Measurements from ENCODE around the gene CDH5. TPM values are rescaled to one million over a fixed set of nuclear protein-coding genes. Genes with fewer than 3 reads are reported as not detected.
"Not testable (repeated sequence)": the region's sequence is repeated elsewhere in the genome, so short reads cannot be mapped to it uniquely, and the experiment has no call there.

The CDH5 gene
- total RNA-seq, 4 donors from 2014 or later, result 6.0 to 18.1 (median 6.8) TPM

GRCh38 chr16:66446737-66447136, 80.2 kb downstream of the CDH5 start:
- H3K4me3 ChIP-seq, result no peak overlapping the region
- TF ChIP-seq POLR2A (IDR thresholded peaks at IDR 0.05) (no peak), POLR2AphosphoS5 (IDR thresholded peaks at IDR 0.05) (no peak), CTCF (IDR thresholded peaks at IDR 0.05) (no peak), EP300 (IDR thresholded peaks at IDR 0.05; ENCODE audit: low read depth) (no peak)
- peaks cover 5% of the 10 kb centered on the region for H3K27me3 ChIP-seq
- no peaks in the 10 kb centered on the region for H3K36me3 ChIP-seq
- in situ Hi-C loops (cut with MboI; ENCODE audit: low pct_ligation_motif_present in 1 of 4, low pct_unique_long_range_greater_than_20kb in 1 of 4, low sequenced_read_pairs in 3 of 4), result no loop called here
- no peaks in the 10 kb centered on the region for H3K4me1 ChIP-seq
- no peak overlapping the region for H3K27ac ChIP-seq
- WGBS, 2 donors (ENCODE audit: low coverage in 1 of 2), result 68% methylated on average over 1 of the region's 1 CpG; no CpG with 5 or more reads in 1 of the 2 donors
- no peak for DNase-seq
- intact Hi-C loops (cut with DNase I; ENCODE audit: low total_unique reads), result no loop called here
- no peaks in the 10 kb centered on the region for H3K9me3 ChIP-seq

GRCh38 chr16:66447491-66447890, 81.0 kb downstream of the CDH5 start:
- in situ Hi-C loops (cut with MboI; ENCODE audit: low pct_ligation_motif_present in 1 of 4, low pct_unique_long_range_greater_than_20kb in 1 of 4, low sequenced_read_pairs in 3 of 4) (no loop called here), intact Hi-C loops (cut with DNase I; ENCODE audit: low total_unique reads) (no loop called here)
- H3K9me3 ChIP-seq, result no peaks in the 10 kb centered on the region
- no peak overlapping the region for H3K4me3 ChIP-seq
- no peaks in the 10 kb centered on the region for H3K36me3 ChIP-seq
- H3K4me1 ChIP-seq, result no peaks in the 10 kb centered on the region
- H3K27ac ChIP-seq, result no peak overlapping the region
- DNase-seq, result no peak
- no peak for TF ChIP-seq POLR2AphosphoS5 (IDR thresholded peaks at IDR 0.05)
- no peak for TF ChIP-seq EP300 (IDR thresholded peaks at IDR 0.05; ENCODE audit: low read depth)
- TF ChIP-seq CTCF (IDR thresholded peaks at IDR 0.05), result no peak
- no peak for TF ChIP-seq POLR2A (IDR thresholded peaks at IDR 0.05)
- peaks cover 5% of the 10 kb centered on the region for H3K27me3 ChIP-seq

- no peak overlapping the region for H3K4me3 ChIP-seq
- WGBS, 2 donors (ENCODE audit: low coverage in 1 of 2), result 78% methylated on average over 3 of the region's 3 CpGs; no CpG with 5 or more reads in 1 of the 2 donors
- no peaks in the 10 kb centered on the region for H3K9me3 ChIP-seq
- H3K36me3 ChIP-seq, result no peaks in the 10 kb centered on the region
- DNase-seq, result no peak
- intact Hi-C loops (cut with DNase I; ENCODE audit: low total_unique reads), result no loop called here
- no peaks in the 10 kb centered on the region for H3K27me3 ChIP-seq
- no peak for TF ChIP-seq CTCF (IDR thresholded peaks at IDR 0.05)
- TF ChIP-seq POLR2AphosphoS5 (IDR thresholded peaks at IDR 0.05), result no peak
- TF ChIP-seq POLR2A (IDR thresholded peaks at IDR 0.05), result no peak
- TF ChIP-seq EP300 (IDR thresholded peaks at IDR 0.05; ENCODE audit: low read depth), result no peak
- H3K27ac ChIP-seq, result no peak overlapping the region
- in situ Hi-C loops (cut with MboI; ENCODE audit: low pct_ligation_motif_present in 1 of 4, low pct_unique_long_range_greater_than_20kb in 1 of 4, low sequenced_read_pairs in 3 of 4), result no loop called here
- H3K4me1 ChIP-seq, result no peaks in the 10 kb centered on the region
These were observed 85.1 kb downstream of the CDH5 start for GRCh38 chr16:66451548-66451947.

GRCh38 chr16:66453230-66453629, 86.7 kb downstream of the CDH5 start:
- in situ Hi-C loops (cut with MboI; ENCODE audit: low pct_ligation_motif_present in 1 of 4, low pct_unique_long_range_greater_than_20kb in 1 of 4, low sequenced_read_pairs in 3 of 4); H3K27me3 ChIP-seq; DNase-seq; H3K9me3 ChIP-seq; H3K4me3 ChIP-seq; H3K36me3 ChIP-seq; intact Hi-C loops (cut with DNase I; ENCODE audit: low total_unique reads); H3K4me1 ChIP-seq; H3K27ac ChIP-seq: not testable (repeated sequence)
- WGBS, 2 donors (ENCODE audit: low coverage in 1 of 2), result 91% methylated on average over 1 of the region's 1 CpG; no CpG with 5 or more reads in 1 of the 2 donors

Other genes with a start within 250 kb of the CDH5 start
- under 1 TPM in 1 of 4 donors, not detected in 3; 0.40 TPM for gene BEAN1, start 60.6 kb downstream of the CDH5 start, total RNA-seq
- 10 to 100 TPM; 15.7 to 20.6 (median 16.6) TPM for gene TK2, start 183.4 kb downstream of the CDH5 start, total RNA-seq
- 100 to 1,000 TPM in 1 of 4 donors, 10 to 100 TPM in 3; 25.3 to 108 (median 39.1) TPM for gene CKLF, start 185.9 kb downstream of the CDH5 start, total RNA-seq
- gene CMTM1, start 199.7 kb downstream of the CDH5 start, total RNA-seq, result 10 to 100 TPM in 1 of 4 donors, 1 to 10 TPM in 2, not detected in 1; 2.0 to 34.2 (median 4.0) TPM
- under 1 TPM in 1 of 4 donors, not detected in 3; 0.48 TPM for gene CMTM2, start 212.8 kb downstream of the CDH5 start, total RNA-seq
- gene CMTM3, start 238.0 kb downstream of the CDH5 start, total RNA-seq, result 10 to 100 TPM in 1 of 4 donors, 1 to 10 TPM in 2, not detected in 1; 2.4 to 11.6 (median 6.1) TPM

Data from transverse colon (tissue), 4 donors.